Mesendoderm (in vitro differentiated cells): ENCODE measurements around the gene SRPK2.
"Not testable (repeated sequence)": the region's sequence is repeated elsewhere in the genome, so short reads cannot be mapped to it uniquely, and the experiment has no call there.

Experiments used
- DNase-seq: peaks from one replicate; pipeline ENCODE4 v3.0.0; 2013
- H2AK5ac ChIP-seq: 2 replicates; pipeline ENCODE4 v1.6.1; 2013; ENCODE audit warnings: low read length, inconsistent platforms
- H2BK120ac ChIP-seq: 2 replicates; pipeline ENCODE4 v1.6.1; 2013; ENCODE audit warnings: low read depth, mild to moderate bottlenecking, low read length, moderate library complexity, mixed read lengths
- H2BK15ac ChIP-seq: replicated peaks from 2 replicates; pipeline ENCODE4 v1.6.1; 2013; ENCODE audit warnings: low read depth, mild to moderate bottlenecking, moderate library complexity
- H2BK5ac ChIP-seq: 2 replicates; pipeline ENCODE4 v1.6.1; 2013; ENCODE audit warnings: low read length, inconsistent platforms
- H3K18ac ChIP-seq: 2 replicates; pipeline ENCODE4 v1.6.1; 2013; ENCODE audit warnings: mild to moderate bottlenecking, low read length, mixed read lengths
- H3K23ac ChIP-seq: one replicate; pipeline ENCODE4 v1.6.1; 2013; ENCODE audit warnings: low read length
- H3K27ac ChIP-seq: 2 replicates; pipeline ENCODE4 v1.5.1; 2013; ENCODE audit warnings: low read depth, mild to moderate bottlenecking, inconsistent platforms, low read length, moderate library complexity
- H3K27me3 ChIP-seq: 2 replicates; pipeline ENCODE4 v1.6.1; 2013; ENCODE audit warnings: low read length, control low read depth, mild to moderate bottlenecking, inconsistent platforms; ENCODE audit not compliant: insufficient read depth, poor library complexity
- H3K36me3 ChIP-seq: 2 replicates; pipeline ENCODE4 v1.6.1; 2013; ENCODE audit warnings: low read length, inconsistent platforms; ENCODE audit not compliant: control insufficient read depth, insufficient read depth
- H3K4ac ChIP-seq: one replicate; pipeline ENCODE4 v1.6.1; 2013; ENCODE audit warnings: low read depth, mild to moderate bottlenecking, low read length, moderate library complexity
- H3K4me1 ChIP-seq: 2 replicates; pipeline ENCODE4 v1.6.1; 2013; ENCODE audit warnings: low read depth, low read length, inconsistent platforms; ENCODE audit not compliant: control insufficient read depth
- H3K4me2 ChIP-seq: 2 replicates; pipeline ENCODE4 v1.6.1; 2013; ENCODE audit warnings: low read length
- H3K4me3 ChIP-seq: 2 replicates; pipeline ENCODE4 v1.5.1; 2013; ENCODE audit warnings: mild to moderate bottlenecking, low read length
- H3K56ac ChIP-seq: one replicate; pipeline ENCODE4 v1.6.1; 2013; ENCODE audit warnings: low read length
- H3K79me1 ChIP-seq: 2 replicates; pipeline ENCODE4 v1.6.1; 2013; ENCODE audit warnings: low read length, inconsistent platforms
- H3K79me2 ChIP-seq: 2 replicates; pipeline ENCODE4 v1.6.1; 2013; ENCODE audit warnings: mild to moderate bottlenecking, low read length; ENCODE audit not compliant: control insufficient read depth, insufficient read depth
- H3K9ac ChIP-seq: 2 replicates; pipeline ENCODE4 v1.6.1; 2013; ENCODE audit warnings: low read length, inconsistent platforms
- H4K5ac ChIP-seq: one replicate; pipeline ENCODE4 v1.6.1; 2013; ENCODE audit warnings: low read length
- H4K8ac ChIP-seq: one replicate; pipeline ENCODE4 v1.6.1; 2013; ENCODE audit warnings: low read depth, mild to moderate bottlenecking, control low read depth, low read length, moderate library complexity
- WGBS: extraction: QIAGEN DNeasy Blood & Tissue Kit; methylation state at CpG from one replicate; pipeline ENCODE4 v1.1.7; 2013; ENCODE audit warnings: low lambda C conversion rate, missing lambda C conversion rate; ENCODE audit not compliant: insufficient coverage; ENCODE audit errors: extremely low coverage; 5-methylcytosine and 5-hydroxymethylcytosine counted together

SRPK2 gene

GRCh38 chr7:105361995-105362394 is 26.7 kb downstream of the SRPK2 start:
- not testable (repeated sequence) for H3K23ac ChIP-seq, H3K18ac ChIP-seq, H2BK120ac ChIP-seq, H3K79me1 ChIP-seq, H3K27me3 ChIP-seq, H3K9ac ChIP-seq, H2BK5ac ChIP-seq, H3K27ac ChIP-seq, H3K4me3 ChIP-seq, H2AK5ac ChIP-seq, DNase-seq, H4K5ac ChIP-seq, H3K4me2 ChIP-seq, H3K56ac ChIP-seq, H3K36me3 ChIP-seq, H4K8ac ChIP-seq, H3K4me1 ChIP-seq, H3K4ac ChIP-seq, H2BK15ac ChIP-seq
- H3K79me2 ChIP-seq = peaks cover 17% of the 10 kb centered on the region
- no CpG with 5 or more reads among the region's 8 CpGs for WGBS

- not testable (repeated sequence) for H3K4me2 ChIP-seq, H3K27me3 ChIP-seq, H3K27ac ChIP-seq, H2BK120ac ChIP-seq, H2AK5ac ChIP-seq, H3K4me3 ChIP-seq, H4K8ac ChIP-seq, H3K18ac ChIP-seq, H3K4me1 ChIP-seq, H3K9ac ChIP-seq, H3K36me3 ChIP-seq, H2BK15ac ChIP-seq, H4K5ac ChIP-seq, DNase-seq, H3K56ac ChIP-seq, H3K23ac ChIP-seq, H3K4ac ChIP-seq, H2BK5ac ChIP-seq
- Histone ChIP-seq H3K79me1 (peaks cover 11% of the 10 kb centered on the region), H3K79me2 (peaks cover 23% of the 10 kb centered on the region)
- WGBS = no CpG with 5 or more reads among the region's 2 CpGs
Observed at GRCh38 chr7:105360149-105360548, 28.6 kb downstream of the SRPK2 start.

GRCh38 chr7:105355701-105356100 is 33.0 kb downstream of the SRPK2 start:
- no peak overlapping the region for H3K4ac ChIP-seq
- no peak for DNase-seq
- H2BK5ac ChIP-seq = no peak overlapping the region
- WGBS = no CpG with 5 or more reads among the region's 6 CpGs
- peaks cover 21% of the 10 kb centered on the region for H3K79me1 ChIP-seq
- H3K27me3 ChIP-seq = no peaks in the 10 kb centered on the region
- H2BK15ac ChIP-seq = no peak overlapping the region
- H3K27ac ChIP-seq = no peak overlapping the region
- no peaks in the 10 kb centered on the region for H3K36me3 ChIP-seq
- no peak overlapping the region for H3K18ac ChIP-seq
- H3K4me1 ChIP-seq = peaks cover 2% of the 10 kb centered on the region
- H3K56ac ChIP-seq = no peak overlapping the region
- H3K4me2 ChIP-seq = no peak overlapping the region
- no peak overlapping the region for H3K4me3 ChIP-seq
- peaks cover 36% of the 10 kb centered on the region for H3K79me2 ChIP-seq
- H3K23ac ChIP-seq = no peak overlapping the region
- H2AK5ac ChIP-seq = no peak overlapping the region
- H4K5ac ChIP-seq = no peak overlapping the region
- H4K8ac ChIP-seq = no peak overlapping the region
- H3K9ac ChIP-seq = no peak overlapping the region
- H2BK120ac ChIP-seq = no peak overlapping the region

GRCh38 chr7:105354383-105354782 is 34.3 kb downstream of the SRPK2 start:
- Histone ChIP-seq H3K36me3 (no peaks in the 10 kb centered on the region), H3K79me1 (peaks cover 21% of the 10 kb centered on the region), H3K4me1 (peaks cover 2% of the 10 kb centered on the region), H3K9ac (no peak overlapping the region), H3K27ac (no peak overlapping the region), H3K79me2 (peaks cover 34% of the 10 kb centered on the region), H2BK5ac (no peak overlapping the region), H3K18ac (no peak overlapping the region), H2BK15ac (no peak overlapping the region), H4K5ac (no peak overlapping the region), H2BK120ac (no peak overlapping the region), H4K8ac (no peak overlapping the region), H3K4me2 (no peak overlapping the region), H3K56ac (no peak overlapping the region), H3K4ac (no peak overlapping the region), H3K27me3 (no peaks in the 10 kb centered on the region), H2AK5ac (no peak overlapping the region), H3K4me3 (no peak overlapping the region), H3K23ac (no peak overlapping the region)
- WGBS = no CpG with 5 or more reads among the region's 2 CpGs
- no peak for DNase-seq

GRCh38 chr7:105353752-105354328 is 34.9 kb downstream of the SRPK2 start:
- H3K79me2 ChIP-seq = peaks cover 32% of the 10 kb centered on the region
- no peaks in the 10 kb centered on the region for H3K27me3 ChIP-seq
- no peak overlapping the region for H4K5ac ChIP-seq
- no CpG with 5 or more reads among the region's 5 CpGs for WGBS
- no peak overlapping the region for H2BK120ac ChIP-seq
- no peak overlapping the region for H3K9ac ChIP-seq
- H2AK5ac ChIP-seq = no peak overlapping the region
- peaks cover 2% of the 10 kb centered on the region for H3K4me1 ChIP-seq
- H3K56ac ChIP-seq = no peak overlapping the region
- H3K79me1 ChIP-seq = peaks cover 21% of the 10 kb centered on the region
- H2BK5ac ChIP-seq = no peak overlapping the region
- DNase-seq = no peak
- no peak overlapping the region for H3K18ac ChIP-seq
- no peak overlapping the region for H3K4me3 ChIP-seq
- no peak overlapping the region for H3K27ac ChIP-seq
- no peak overlapping the region for H4K8ac ChIP-seq
- H3K23ac ChIP-seq = peak overlapping the region; percentile 96
- no peak overlapping the region for H3K4ac ChIP-seq
- no peaks in the 10 kb centered on the region for H3K36me3 ChIP-seq
- H3K4me2 ChIP-seq = no peak overlapping the region
- no peak overlapping the region for H2BK15ac ChIP-seq
